Astrocyte (in vitro differentiated cells and primary cell): Measurements from ENCODE around the gene CDK5RAP2. TPM values are rescaled to one million over a fixed set of nuclear protein-coding genes. Genes with fewer than 3 reads are reported as not detected.
"Not testable (repeated sequence)": the region's sequence is repeated elsewhere in the genome, so short reads cannot be mapped to it uniquely, and the experiment has no call there.

ENCODE experiments used
- DNase-seq: peaks from one replicate; pipeline ENCODE4 v3.0.0-alpha.2; 2010; ENCODE audit warnings: low read depth
- FAIRE-seq: peaks from 2 replicates; lab custom pipeline; 2011; peaks lifted over from hg19 to GRCh38; lab: Jason Lieb, UNC
- H2AFZ ChIP-seq: 2 replicates; pipeline ENCODE4 v1.6.0; 2012; ENCODE audit warnings: low read depth, low read length, inconsistent platforms
- H3K27ac ChIP-seq: 2 replicates; pipeline ENCODE4 v1.5.1; 2011; ENCODE audit warnings: low read depth, low read length, inconsistent platforms
- H3K27me3 ChIP-seq: 2 replicates; pipeline ENCODE4 v1.6.0; 2011; ENCODE audit warnings: low read length, inconsistent platforms; ENCODE audit not compliant: insufficient read depth
- H3K36me3 ChIP-seq: 2 replicates; pipeline ENCODE4 v1.5.1; 2011; ENCODE audit warnings: low read length, inconsistent platforms; ENCODE audit not compliant: insufficient read depth
- H3K4me1 ChIP-seq: 2 replicates; pipeline ENCODE4 v1.5.1; 2011; ENCODE audit warnings: low read length, inconsistent platforms; ENCODE audit not compliant: insufficient read depth
- H3K4me2 ChIP-seq: 2 replicates; pipeline ENCODE4 v1.6.0; 2012; ENCODE audit warnings: low read length, inconsistent platforms
- H3K4me3 ChIP-seq: 2 replicates; pipeline ENCODE4 v1.5.1; 2011; ENCODE audit warnings: low read depth, mild to moderate bottlenecking, low read length, inconsistent platforms; ENCODE audit not compliant: insufficient read depth
- H3K79me2 ChIP-seq: 2 replicates; pipeline ENCODE4 v1.6.0; 2012; ENCODE audit warnings: mild to moderate bottlenecking, low read length, inconsistent platforms; ENCODE audit not compliant: insufficient read depth
- H3K9ac ChIP-seq: 2 replicates; pipeline ENCODE4 v1.6.0; 2012; ENCODE audit warnings: mild to moderate bottlenecking, low read length, inconsistent platforms
- H3K9me3 ChIP-seq: 2 replicates; pipeline ENCODE4 v1.5.1; 2012; ENCODE audit warnings: low read depth, mild to moderate bottlenecking, low read length, inconsistent platforms; ENCODE audit not compliant: insufficient read depth
- H4K20me1 ChIP-seq: 2 replicates; pipeline ENCODE4 v1.6.0; 2012; ENCODE audit warnings: low read length, inconsistent platforms; ENCODE audit not compliant: insufficient read depth
- H3K27ac Mint-ChIP-seq: one replicate; pipeline ENCODE4 v1.8.0; 2021; ENCODE audit warnings: mild to moderate bottlenecking, mixed read lengths; ENCODE audit not compliant: unreplicated experiment
- H3K27me3 Mint-ChIP-seq: one replicate; pipeline ENCODE4 v1.8.0; 2021; ENCODE audit warnings: low read depth, mixed read lengths; ENCODE audit not compliant: unreplicated experiment
- H3K36me3 Mint-ChIP-seq: one replicate; pipeline ENCODE4 v1.8.0; 2021; ENCODE audit warnings: low read depth, mixed read lengths; ENCODE audit not compliant: unreplicated experiment
- H3K4me1 Mint-ChIP-seq: one replicate; pipeline ENCODE4 v1.8.0; 2021; ENCODE audit warnings: low read depth, mixed read lengths; ENCODE audit not compliant: unreplicated experiment
- H3K4me3 Mint-ChIP-seq: one replicate; pipeline ENCODE4 v1.8.0; 2021; ENCODE audit warnings: mild to moderate bottlenecking, moderate library complexity, mixed read lengths; ENCODE audit not compliant: unreplicated experiment
- H3K9me3 Mint-ChIP-seq: one replicate; pipeline ENCODE4 v1.8.0; 2021; ENCODE audit warnings: mild to moderate bottlenecking, mixed read lengths; ENCODE audit not compliant: unreplicated experiment
- CTCF ChIP-seq: IDR thresholded peaks from 2 replicates; pipeline ENCODE4 v1.5.1; 2011; ENCODE audit warnings: low read depth, mild to moderate bottlenecking, inconsistent platforms, low read length, moderate library complexity; ENCODE audit not compliant: insufficient read depth
- EZH2 ChIP-seq: IDR thresholded peaks from 2 replicates; pipeline ENCODE4 v1.6.1; 2012; ENCODE audit warnings: mild to moderate bottlenecking, low read length, inconsistent platforms; ENCODE audit not compliant: insufficient read depth
- total RNA-seq: library from RNA; stranded (reverse); gene quantifications from 2 replicates; pipeline ENCODE4 v1.2.1, GENCODE V29; 2021

The CDK5RAP2 gene
- total RNA-seq, 1 donor from 2014 or later: 36.3 TPM

GRCh38 chr9:120507936-120508510 lies 71.9 kb downstream of the CDK5RAP2 start:
- no peak overlapping the region for H3K27ac ChIP-seq
- peaks cover 45% of the 10 kb centered on the region for H3K36me3 Mint-ChIP-seq
- H3K9ac ChIP-seq: no peak overlapping the region
- H3K79me2 ChIP-seq: no peaks in the 10 kb centered on the region
- no peaks in the 10 kb centered on the region for H4K20me1 ChIP-seq
- no peaks in the 10 kb centered on the region for H3K27me3 Mint-ChIP-seq
- peaks cover 13% of the 10 kb centered on the region for H3K9me3 Mint-ChIP-seq
- no peaks in the 10 kb centered on the region for H3K4me1 ChIP-seq
- H3K4me3 ChIP-seq: no peak overlapping the region
- H3K4me1 Mint-ChIP-seq: no peaks in the 10 kb centered on the region
- no peak overlapping the region for H2AFZ ChIP-seq
- no peak overlapping the region for H3K27ac Mint-ChIP-seq
- FAIRE-seq (no peak), DNase-seq (peak; percentile 38)
- no peak for TF ChIP-seq CTCF
- TF ChIP-seq EZH2: no peak
- H3K27me3 ChIP-seq: no peaks in the 10 kb centered on the region
- peaks cover 3% of the 10 kb centered on the region for H3K9me3 ChIP-seq
- no peak overlapping the region for H3K4me3 Mint-ChIP-seq
- H3K36me3 ChIP-seq: no peaks in the 10 kb centered on the region
- no peak overlapping the region for H3K4me2 ChIP-seq

GRCh38 chr9:120505186-120505585 lies 74.8 kb downstream of the CDK5RAP2 start:
- H3K36me3 ChIP-seq: no peaks in the 10 kb centered on the region
- no peak overlapping the region for H3K27ac ChIP-seq
- no peak overlapping the region for H2AFZ ChIP-seq
- peaks cover 3% of the 10 kb centered on the region for H3K9me3 ChIP-seq
- Mint-ChIP-seq H3K27me3 (no peaks in the 10 kb centered on the region), H3K9me3 (peaks cover 13% of the 10 kb centered on the region), H3K27ac (no peak overlapping the region), H3K4me3 (no peak overlapping the region), H3K36me3 (peaks cover 37% of the 10 kb centered on the region), H3K4me1 (no peaks in the 10 kb centered on the region)
- DNase-seq (no peak), FAIRE-seq (no peak)
- no peak overlapping the region for H3K4me2 ChIP-seq
- TF ChIP-seq CTCF: no peak
- no peak for TF ChIP-seq EZH2
- H3K79me2 ChIP-seq: no peaks in the 10 kb centered on the region
- H4K20me1 ChIP-seq: no peaks in the 10 kb centered on the region
- no peak overlapping the region for H3K4me3 ChIP-seq
- no peaks in the 10 kb centered on the region for H3K27me3 ChIP-seq
- H3K9ac ChIP-seq: no peak overlapping the region
- no peaks in the 10 kb centered on the region for H3K4me1 ChIP-seq

- no peaks in the 10 kb centered on the region for H3K27me3 Mint-ChIP-seq
- H3K79me2 ChIP-seq: no peaks in the 10 kb centered on the region
- FAIRE-seq (no peak), DNase-seq (no peak)
- no peak overlapping the region for H3K4me2 ChIP-seq
- no peaks in the 10 kb centered on the region for H3K27me3 ChIP-seq
- H3K9me3 ChIP-seq: no peaks in the 10 kb centered on the region
- H3K4me1 ChIP-seq: no peaks in the 10 kb centered on the region
- no peak overlapping the region for H3K4me3 ChIP-seq
- no peak overlapping the region for H3K27ac ChIP-seq
- H3K27ac Mint-ChIP-seq: no peak overlapping the region
- H3K36me3 ChIP-seq: no peaks in the 10 kb centered on the region
- no peak overlapping the region for H3K4me3 Mint-ChIP-seq
- no peaks in the 10 kb centered on the region for H4K20me1 ChIP-seq
- no peaks in the 10 kb centered on the region for H3K4me1 Mint-ChIP-seq
- TF ChIP-seq CTCF (no peak), EZH2 (no peak)
- peaks cover 9% of the 10 kb centered on the region for H3K9me3 Mint-ChIP-seq
- peaks cover 33% of the 10 kb centered on the region for H3K36me3 Mint-ChIP-seq
- no peak overlapping the region for H3K9ac ChIP-seq
- H2AFZ ChIP-seq: no peak overlapping the region
Observed at GRCh38 chr9:120500733-120501132, 79.2 kb downstream of the CDK5RAP2 start.

- not testable (repeated sequence) for H3K4me3 ChIP-seq, FAIRE-seq, H3K27ac ChIP-seq, H3K27ac Mint-ChIP-seq, H3K9ac ChIP-seq, H4K20me1 ChIP-seq, H3K9me3 ChIP-seq, H2AFZ ChIP-seq, H3K4me3 Mint-ChIP-seq, H3K27me3 Mint-ChIP-seq, H3K4me1 ChIP-seq, H3K36me3 ChIP-seq, H3K4me2 ChIP-seq, H3K79me2 ChIP-seq, H3K27me3 ChIP-seq, H3K4me1 Mint-ChIP-seq, DNase-seq
- peaks cover 10% of the 10 kb centered on the region for H3K9me3 Mint-ChIP-seq
- H3K36me3 Mint-ChIP-seq: peaks cover 18% of the 10 kb centered on the region
Observed at GRCh38 chr9:120497865-120498264, 82.1 kb downstream of the CDK5RAP2 start.
